Activated naive CD4-positive, alpha-beta T cell treated with Interleukin-2 at 50 U/mL for 16 hours (primary cell): ENCODE results near the gene PHOSPHO2.
A peak's percentile ranks its signal among the peaks of the same experiment; 100 is the strongest.

Source experiments
- DNase-seq: peaks from one replicate; pipeline ENCODE4 v3.0.0-alpha.2; 2020

Gene PHOSPHO2

GRCh38 chr2:169717691-169718063 lies 23.4 kb downstream of the PHOSPHO2 start:
- DNase-seq, result no peak

DNA sequence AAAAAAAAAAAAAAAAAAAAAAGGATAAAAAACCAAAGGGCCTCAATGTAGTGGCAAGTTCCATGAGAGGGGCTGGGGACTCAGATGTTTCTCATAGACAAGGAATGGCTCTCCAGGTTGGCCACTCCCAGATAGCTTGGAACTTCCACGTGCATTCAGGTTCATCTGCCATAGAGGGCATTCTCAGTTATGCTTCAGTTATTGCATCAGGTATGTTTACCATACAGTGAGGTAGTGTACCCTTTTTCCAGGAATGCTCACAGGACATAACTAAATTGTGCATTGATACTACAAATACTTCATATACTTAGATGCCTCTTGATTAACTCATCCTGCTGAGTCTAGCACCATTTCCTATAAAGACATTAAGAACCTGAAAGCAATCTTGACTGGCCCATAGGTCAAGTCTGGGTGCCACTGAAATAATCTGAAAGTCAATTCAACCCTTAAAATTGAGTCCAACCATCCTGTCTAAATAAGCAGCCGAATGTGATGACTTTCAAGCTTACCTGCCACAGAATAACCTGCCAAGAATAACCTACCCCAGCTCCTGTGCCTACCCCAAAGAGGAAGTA lies 24.7 kb downstream of the PHOSPHO2 start:
- DNase-seq, result no peak

DNA sequence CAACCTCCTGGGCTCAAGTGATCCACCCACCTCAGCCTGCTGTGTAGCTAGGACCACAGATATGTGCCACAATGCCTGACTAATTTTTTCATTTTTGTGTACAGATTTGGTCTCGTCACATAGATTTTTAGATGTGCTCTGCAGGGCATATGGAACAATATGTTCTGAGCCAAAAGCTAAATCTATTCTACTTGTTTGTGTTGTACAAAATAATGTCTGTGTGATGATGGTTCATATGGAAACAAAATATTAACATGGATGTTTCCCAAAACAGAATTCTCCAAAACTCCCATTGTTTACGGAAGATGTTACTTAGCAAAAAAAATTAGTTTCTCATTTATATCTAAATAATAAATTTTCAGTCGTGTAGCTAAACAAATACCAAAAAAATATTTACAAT lies 26.7 kb downstream of the PHOSPHO2 start:
- DNase-seq, result no peak

GRCh38 chr2:169727065-169727464 lies 32.8 kb downstream of the PHOSPHO2 start:
- DNase-seq, result no peak

DNA sequence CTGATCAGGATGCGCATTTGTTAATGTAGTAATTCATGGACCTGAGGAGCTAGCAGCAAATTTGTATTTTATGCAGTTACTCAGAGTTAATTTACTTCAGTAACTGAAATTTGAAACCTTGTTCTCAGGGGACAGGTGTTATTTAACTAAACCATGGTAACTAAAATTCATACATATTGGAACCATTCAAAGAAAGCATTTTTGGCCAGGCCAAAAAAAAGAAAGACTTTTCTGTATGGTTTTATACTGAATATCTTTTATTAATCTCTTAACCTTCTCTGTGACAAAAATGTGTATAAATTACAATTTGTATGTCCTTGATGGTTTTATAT lies 35.0 kb downstream of the PHOSPHO2 start:
- no peak for DNase-seq

DNA sequence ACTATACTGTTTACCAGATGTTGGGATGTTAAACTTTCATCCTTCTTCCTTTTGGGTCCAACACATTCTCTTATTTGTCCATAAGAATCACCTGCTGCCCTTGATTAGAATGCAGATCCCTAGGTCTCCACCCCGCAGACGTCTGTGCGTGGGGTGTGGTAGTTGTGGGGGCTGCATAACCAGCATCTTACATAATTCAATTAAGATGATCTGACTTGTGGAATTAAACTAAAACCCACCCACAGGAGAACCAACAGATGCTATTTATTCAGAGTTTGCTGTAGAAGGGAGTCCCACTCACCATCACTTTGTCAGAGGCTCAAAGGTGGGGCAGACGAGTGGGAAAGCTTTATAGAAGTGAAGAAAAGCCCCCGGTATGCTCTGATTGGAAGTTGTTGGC lies 37.8 kb downstream of the PHOSPHO2 start:
- no peak for DNase-seq

GRCh38 chr2:169732583-169733358 lies 38.5 kb downstream of the PHOSPHO2 start:
- no peak for DNase-seq

DNA sequence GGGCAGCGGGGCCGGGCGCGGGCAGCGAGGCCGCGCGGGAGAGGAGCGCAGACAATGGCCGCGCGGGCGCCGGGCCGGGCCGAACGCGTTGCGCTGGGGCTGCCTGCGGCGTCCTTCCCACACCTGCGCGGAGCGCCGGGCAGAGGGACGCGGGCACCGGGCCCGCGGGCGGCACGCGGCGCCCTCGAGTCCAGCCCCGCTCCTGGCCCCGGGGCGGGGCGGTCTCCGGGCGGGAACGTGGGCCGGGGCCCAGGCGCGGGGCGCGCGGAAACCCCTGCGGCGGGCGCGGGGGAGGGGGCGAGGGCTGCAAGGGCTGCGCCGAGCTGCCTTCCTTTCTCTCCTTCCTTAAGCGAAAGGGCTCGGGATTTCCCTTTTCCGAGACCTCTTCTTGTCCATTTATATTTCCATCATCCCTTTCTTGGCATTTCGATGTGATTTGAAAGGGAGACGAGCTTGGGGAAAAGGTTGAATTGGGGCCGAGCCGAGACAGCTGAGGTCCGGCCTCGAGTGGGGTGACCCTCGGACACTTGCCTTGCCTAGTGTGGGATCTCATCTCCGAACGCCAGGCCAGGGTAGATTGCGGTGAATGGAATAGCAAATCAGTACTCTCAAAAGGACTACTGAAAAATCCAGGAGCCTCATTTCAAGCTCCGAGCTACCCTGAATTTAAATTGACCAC lies 40.0 kb downstream of the PHOSPHO2 start:
- peak; percentile 20 for DNase-seq

GRCh38 chr2:169735623-169736022 lies 41.4 kb downstream of the PHOSPHO2 start:
- no peak for DNase-seq

GRCh38 chr2:169736902-169737301 lies 42.6 kb downstream of the PHOSPHO2 start:
- no peak for DNase-seq

- no peak for DNase-seq
These were observed 44.4 kb downstream of the PHOSPHO2 start for GRCh38 chr2:169738566-169739229.

DNA sequence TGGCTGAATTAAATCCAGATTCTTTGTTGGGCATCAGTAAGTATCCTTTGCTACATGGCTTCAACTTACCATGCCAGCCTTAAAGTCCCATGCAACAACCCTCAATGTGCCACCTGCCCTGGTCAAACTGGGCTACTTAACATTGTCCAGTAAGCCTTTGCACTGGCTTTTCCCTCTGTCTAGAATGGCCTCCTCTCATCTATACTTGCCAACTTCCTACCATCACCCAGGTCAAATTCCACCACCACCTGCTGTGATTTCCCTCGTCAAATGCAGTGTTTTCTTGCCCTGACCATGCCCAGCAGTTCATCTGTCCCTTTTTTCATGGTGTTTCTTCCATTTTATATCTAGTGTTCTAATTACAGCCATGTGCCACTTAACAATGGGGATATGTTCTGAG lies 45.1 kb downstream of the PHOSPHO2 start:
- DNase-seq, result no peak

- no peak for DNase-seq
These were observed 49.3 kb downstream of the PHOSPHO2 start for GRCh38 chr2:169743549-169743948.

DNA sequence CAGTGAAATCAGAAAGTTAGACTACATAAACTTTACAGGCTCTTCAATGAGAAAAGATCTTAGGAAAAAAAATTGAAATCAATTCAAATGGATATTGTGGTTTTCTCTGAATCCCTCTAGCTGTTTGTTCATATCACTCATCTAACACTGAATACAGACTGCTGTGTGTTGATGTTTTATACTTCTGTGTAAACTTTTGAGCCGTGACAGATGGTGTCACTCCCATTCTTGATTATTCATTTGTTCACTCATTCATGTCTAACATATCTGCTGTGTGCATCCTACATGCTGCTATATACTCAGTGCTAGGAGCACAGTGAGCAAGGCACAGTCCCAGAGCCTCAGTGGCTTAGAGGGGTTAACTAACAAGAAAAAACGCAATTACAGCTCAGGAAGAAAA lies 52.0 kb downstream of the PHOSPHO2 start:
- DNase-seq, result no peak

- no peak for DNase-seq
These were observed 54.0 kb downstream of the PHOSPHO2 start for GRCh38 chr2:169748319-169748718.
